HG03558 (cell line): ENCODE results near the gene TTC31.

Source experiments
- ATAC-seq: cut with Tn5 transposase; IDR thresholded peaks from one replicate; pipeline ENCODE4 v1.9.1; 2021; ENCODE audit warnings: moderate number of reproducible peaks; ENCODE audit not compliant: unreplicated experiment; ENCODE audit errors: extremely low read depth

The TTC31 gene

GRCh38 chr2:74516650-74517049 lies 33.8 kb downstream of the TTC31 start:
- no peak for ATAC-seq

DNA sequence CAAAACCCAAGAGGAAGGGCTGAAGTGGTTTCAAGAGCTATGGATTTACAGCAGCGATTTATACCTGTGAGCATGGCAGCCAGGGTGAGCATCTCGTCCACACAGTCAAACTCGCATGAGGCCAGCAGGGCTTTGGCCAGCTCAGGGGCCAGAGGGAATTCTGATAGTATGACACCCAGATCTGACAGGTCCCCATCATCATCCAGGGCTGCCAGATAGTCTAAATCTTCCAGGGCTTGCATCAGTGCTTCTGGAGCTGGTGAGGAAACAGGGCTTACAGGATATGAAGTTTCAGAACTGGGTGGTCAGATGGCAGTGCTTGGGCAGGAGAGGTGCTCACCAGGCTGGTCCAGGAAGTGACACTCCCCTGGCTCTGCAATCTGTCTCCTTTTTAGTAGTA lies 39.6 kb downstream of the TTC31 start:
- ATAC-seq = no peak

DNA sequence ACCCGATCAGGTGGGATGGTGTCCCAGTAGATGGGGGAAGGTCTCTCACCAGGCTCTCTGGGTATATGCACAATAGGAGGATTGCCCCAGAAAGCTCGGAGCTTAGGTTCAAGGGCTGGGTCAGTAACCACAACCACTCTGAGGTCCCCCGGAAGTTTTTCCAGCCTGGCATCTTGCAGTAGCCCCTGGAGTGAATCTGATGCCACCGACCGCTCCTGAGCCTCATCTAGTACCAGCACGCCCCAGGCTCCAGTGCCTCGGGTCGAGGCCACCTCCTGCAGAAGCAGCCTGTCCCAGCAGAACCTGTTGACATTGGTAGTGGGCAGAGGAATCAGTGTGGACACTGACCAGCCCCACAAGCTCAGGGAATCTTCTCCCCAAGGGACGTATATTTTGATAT lies 41.1 kb downstream of the TTC31 start:
- no peak for ATAC-seq

GRCh38 chr2:74524955-74525716 lies 42.3 kb downstream of the TTC31 start:
- ATAC-seq = no peak

GRCh38 chr2:74525717-74526648 lies 43.1 kb downstream of the TTC31 start, which contains the start of gene DQX1:
TSS of gene DQX1 (minus strand) at chr2:74526231. CDS start at chr2:74525729, 502 bp downstream.
- no peak for ATAC-seq

DNA sequence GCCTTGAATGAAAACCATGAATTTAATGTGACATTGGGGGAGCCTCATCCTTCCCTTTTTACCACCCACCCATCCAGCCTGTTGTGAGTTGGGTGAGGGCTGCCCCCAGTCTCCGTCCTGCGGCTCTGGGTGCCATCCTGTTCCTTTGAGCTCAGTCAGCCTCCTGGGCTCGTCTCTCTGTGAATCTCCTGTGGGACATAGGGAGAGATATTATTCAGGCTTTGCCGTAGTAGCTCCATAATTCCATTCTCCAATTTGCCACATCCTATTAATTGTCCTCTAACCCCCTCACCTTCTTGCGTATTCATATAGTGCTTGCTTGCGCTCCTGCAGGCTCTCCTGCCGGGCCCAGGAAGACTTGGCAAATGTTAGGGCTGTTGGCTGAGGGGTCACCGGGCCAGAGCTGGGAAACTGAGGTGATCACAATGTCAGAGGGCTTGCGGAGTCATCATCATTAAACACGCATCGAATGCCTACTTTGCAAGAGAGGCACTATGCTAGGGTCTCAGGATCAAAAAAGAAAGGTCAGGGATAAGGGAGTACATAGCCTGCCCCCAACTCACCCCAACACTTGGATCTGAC lies 43.9 kb downstream of the TTC31 start:
- ATAC-seq = no peak

GRCh38 chr2:74527741-74528140 lies 44.9 kb downstream of the TTC31 start:
- ATAC-seq = no peak

DNA sequence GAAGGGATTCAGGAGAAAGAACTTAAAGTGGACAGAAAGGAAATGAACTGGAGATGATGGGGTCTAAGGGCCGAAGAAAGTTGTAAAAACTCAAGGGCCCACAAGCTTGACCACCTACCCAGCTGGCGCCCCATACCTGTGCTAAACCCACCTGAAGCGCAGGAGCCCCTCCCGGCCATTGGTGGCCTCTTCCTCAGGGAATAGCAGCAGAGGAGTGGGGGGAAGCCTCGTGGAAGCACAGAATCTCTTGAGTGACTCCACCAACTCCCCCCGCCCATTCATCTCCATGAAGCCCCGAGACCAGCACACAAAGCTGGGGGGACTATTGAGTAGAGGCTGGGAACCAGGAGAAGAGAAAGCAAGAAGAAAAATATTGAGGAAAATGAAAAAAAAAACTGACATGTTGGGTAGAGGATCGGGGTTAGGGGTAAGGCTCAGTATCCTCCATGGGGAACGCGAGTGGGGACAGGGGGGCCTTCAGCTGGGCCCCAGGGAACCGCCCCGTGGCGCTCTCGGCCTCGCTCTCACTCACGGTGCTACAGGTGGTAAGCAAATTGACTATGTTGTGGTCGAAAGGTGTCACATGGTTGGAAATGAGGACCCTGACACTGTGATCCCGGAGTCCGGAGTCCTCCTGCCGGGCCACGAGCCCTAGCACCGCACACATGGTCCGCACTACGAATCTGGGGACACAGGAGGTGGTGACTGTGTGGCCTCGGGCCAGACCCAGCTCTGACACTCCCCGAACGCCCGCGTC lies 45.9 kb downstream of the TTC31 start:
- ATAC-seq = no peak

DNA sequence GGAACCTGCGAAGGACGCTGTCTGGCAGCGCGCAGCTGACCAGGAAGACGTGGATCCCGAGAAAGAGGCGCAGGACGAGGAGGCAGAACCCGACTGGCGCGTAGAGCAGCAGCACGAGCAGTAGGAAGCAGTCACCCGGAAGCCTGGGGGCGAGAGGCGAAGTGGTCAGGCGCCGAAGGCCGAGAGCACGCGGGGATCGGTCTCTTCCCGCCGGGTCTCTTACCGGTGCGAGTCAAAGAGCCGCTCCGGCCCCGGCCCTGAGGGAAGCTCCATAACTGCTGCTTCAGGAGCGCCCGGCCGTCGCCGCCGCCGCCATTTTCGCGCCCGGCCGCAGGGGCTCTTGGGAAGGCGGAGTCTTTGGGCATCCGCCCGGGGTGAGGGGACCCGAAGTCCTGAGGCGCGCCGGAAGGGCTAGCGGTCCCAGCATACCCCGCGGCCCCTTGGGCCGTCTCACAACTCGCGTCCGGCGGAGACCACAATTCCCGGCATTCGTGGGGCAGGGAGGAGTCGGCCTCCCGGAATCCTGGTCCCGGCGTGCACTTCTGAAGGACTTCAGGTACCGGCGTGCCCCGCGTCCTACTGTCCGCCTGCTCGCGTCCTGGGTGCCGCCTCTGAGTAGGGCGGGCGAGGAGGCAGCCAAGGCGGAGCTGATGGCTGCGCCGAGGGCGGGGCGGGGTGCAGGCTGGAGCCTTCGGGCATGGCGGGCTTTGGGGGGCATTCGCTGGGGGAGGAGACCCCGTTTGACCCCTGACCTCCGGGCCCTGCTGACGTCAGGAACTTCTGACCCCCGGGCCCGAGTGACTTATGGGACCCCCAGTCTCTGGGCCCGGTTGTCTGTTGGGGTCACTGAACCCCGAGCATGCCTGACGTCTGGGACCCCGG lies 46.7 kb downstream of the TTC31 start, which contains the start of the genes AUP1 and HTRA2:
Gene AUP1 (minus strand): TSS at position 350 of the 882 bp plus-strand sequence. CDS start 77 bp downstream, at position 273.
Gene HTRA2 (plus strand): TSS at position 577 of the 882 bp plus-strand sequence. CDS start 74 bp downstream, at position 651.
- ATAC-seq = peak; percentile 56

GRCh38 chr2:74530239-74531187 lies 47.6 kb downstream of the TTC31 start:
- no peak for ATAC-seq

DNA sequence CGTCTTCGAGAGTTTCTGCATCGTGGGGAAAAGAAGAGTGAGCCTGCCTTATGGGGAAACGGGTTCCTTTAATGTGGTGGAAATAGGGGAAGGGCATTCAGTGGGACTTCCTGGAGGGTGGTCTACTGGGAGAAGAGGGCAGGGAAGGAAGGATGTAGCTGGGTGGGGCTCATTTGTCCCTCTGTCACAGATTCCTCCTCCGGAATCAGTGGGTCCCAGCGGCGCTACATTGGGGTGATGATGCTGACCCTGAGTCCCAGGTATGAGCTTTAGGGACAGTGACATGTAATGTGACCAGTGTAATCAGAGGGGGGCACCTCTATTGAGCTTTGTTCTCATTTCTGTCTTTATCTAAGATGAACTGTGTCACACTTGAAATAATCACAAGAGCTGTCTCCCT lies 48.8 kb downstream of the TTC31 start:
- ATAC-seq = no peak

DNA sequence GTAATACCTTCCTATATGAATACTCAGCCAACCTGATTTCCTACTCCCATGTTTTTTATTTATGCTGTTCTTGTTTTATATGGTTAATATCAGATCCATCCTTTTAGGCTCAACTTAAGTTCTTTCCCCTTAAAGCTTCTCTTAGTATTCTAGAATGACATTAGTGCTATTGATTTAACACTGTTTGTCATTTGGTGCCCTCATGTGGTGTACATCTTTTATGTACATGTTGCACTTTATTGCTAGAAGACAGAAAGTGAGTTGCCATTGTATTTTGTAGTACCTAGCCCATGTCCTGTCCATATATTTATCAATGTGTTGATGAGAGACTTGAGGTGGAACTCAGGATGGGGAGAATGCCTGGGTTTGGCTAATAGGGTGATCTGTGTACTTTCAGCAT lies 49.3 kb downstream of the TTC31 start:
- ATAC-seq = no peak

DNA sequence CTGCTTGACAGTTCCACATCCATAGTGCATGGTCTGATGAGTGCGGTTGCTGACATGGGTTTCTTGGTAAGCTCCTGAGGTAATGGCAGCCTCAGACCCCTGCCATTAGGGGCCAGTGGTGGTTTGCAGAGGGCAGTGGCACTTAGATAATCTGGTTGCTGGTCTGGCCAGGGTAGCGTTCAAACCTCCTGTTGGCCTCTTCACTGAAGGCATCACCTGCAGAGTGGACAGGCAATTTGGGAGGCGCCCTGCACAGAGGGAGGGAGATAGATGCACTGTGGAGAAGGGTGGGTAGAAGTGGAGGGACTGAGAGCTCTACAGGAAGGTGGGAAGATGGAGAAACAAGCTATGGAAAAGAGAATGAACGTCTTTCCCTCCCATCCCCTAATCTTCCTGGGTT lies 50.6 kb downstream of the TTC31 start:
- ATAC-seq = no peak

- ATAC-seq = no peak
Observed at GRCh38 chr2:74534411-74534810, 51.5 kb downstream of the TTC31 start.

DNA sequence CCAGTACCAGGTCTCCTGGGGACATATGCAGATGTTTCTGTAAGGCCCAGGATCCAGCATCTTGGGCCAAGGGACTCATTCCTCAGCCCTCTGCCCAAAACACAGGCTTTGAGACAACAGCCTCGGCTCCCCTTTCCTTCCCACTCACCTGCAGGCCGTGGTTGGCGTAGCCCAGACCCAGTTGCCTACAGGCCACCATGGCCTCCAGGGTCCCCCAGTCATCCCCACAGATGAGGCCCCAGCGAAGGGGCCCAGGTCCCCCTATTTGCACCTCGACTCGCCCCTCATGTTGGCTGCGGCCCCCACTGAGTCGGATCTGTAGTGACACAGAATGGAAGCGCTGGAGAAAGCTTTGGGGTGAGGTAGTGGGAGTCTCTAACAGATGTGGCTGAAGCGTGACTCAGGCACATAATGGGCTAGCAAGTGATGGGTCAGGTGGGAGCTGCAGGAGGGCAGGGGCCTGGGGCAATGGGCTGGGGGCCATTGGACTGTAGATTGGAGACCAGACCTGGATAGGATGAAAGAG lies 52.6 kb downstream of the TTC31 start:
- no peak for ATAC-seq

GRCh38 chr2:74536166-74536950 lies 53.5 kb downstream of the TTC31 start:
- ATAC-seq = no peak

DNA sequence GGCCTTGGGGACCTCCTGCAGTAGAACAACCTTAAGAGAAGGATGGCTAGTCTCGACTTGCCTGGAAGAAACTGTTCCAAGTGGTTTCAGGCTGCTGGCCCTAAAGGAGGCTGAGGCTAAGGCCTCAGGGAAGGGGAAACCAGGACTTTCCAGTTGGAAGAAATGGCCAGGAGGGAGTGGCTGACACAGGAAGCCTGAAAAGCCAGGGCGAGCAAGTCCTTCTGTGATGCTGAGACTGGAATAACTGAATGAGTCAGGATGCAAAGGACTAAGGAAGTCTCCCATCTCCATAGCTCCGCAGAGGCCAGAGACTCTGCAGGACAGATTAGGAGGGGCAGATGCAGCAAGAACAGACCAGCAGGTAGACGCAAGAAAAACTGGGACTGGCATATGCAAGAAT lies 54.3 kb downstream of the TTC31 start:
- no peak for ATAC-seq
